Stimulated activated CD8-positive, alpha-beta memory T cell treated with anti-CD3 and anti-CD28 coated beads, Interleukin-4, amount 100 ng/mL, for 4 hours (primary cell): ENCODE results near the gene KDM4C.

Experiments
- DNase-seq, 2 donors: peaks; one replicate each; pipeline ENCODE4 v3.0.0-alpha.2; 2020; ENCODE audit warnings: low read depth in 2 of 2, low spot score in 1 of 2

The KDM4C gene

GRCh38 chr9:7195526-7195925 is 437.8 kb downstream of the KDM4C start:
- DNase-seq = no peak

- DNase-seq = no peak
Measured at GRCh38 chr9:7196467-7196866, 438.7 kb downstream of the KDM4C start.

- DNase-seq = no peak
Measured at GRCh38 chr9:7201196-7201595, 443.4 kb downstream of the KDM4C start.

- no peak for DNase-seq
Measured at GRCh38 chr9:7205806-7206205, 448.0 kb downstream of the KDM4C start.

- no peak for DNase-seq
Measured at GRCh38 chr9:7206221-7206758, 448.5 kb downstream of the KDM4C start.

GRCh38 chr9:7209016-7209715 is 451.4 kb downstream of the KDM4C start:
- no peak for DNase-seq

- no peak for DNase-seq
Measured at GRCh38 chr9:7209990-7210389, 452.2 kb downstream of the KDM4C start.

GRCh38 chr9:7210854-7211637 is 453.3 kb downstream of the KDM4C start:
- no peak for DNase-seq

- DNase-seq = no peak
Measured at GRCh38 chr9:7211657-7212056, 453.9 kb downstream of the KDM4C start.

GRCh38 chr9:7212101-7212500 is 454.3 kb downstream of the KDM4C start:
- no peak for DNase-seq

- DNase-seq = no peak
Measured at GRCh38 chr9:7216004-7216841, 458.4 kb downstream of the KDM4C start.

- DNase-seq = no peak
Measured at GRCh38 chr9:7223981-7224380, 466.2 kb downstream of the KDM4C start.
